GM06990 (cell line): ENCODE measurements around the gene PGAM5.

ENCODE experiments used
- DNase-seq: peaks from one replicate; pipeline ENCODE4 v3.0.0-alpha.2; 2011; ENCODE audit not compliant: insufficient read length; ENCODE audit errors: extremely low read depth
- H3K27me3 ChIP-seq: replicated peaks from 2 replicates; pipeline ENCODE4 v1.6.0; 2011; ENCODE audit warnings: low read length; ENCODE audit not compliant: control insufficient read depth, insufficient read depth
- H3K36me3 ChIP-seq: 2 replicates; pipeline ENCODE4 v1.5.1; 2011; ENCODE audit warnings: low read length; ENCODE audit not compliant: control insufficient read depth, insufficient read depth
- H3K4me3 ChIP-seq: replicated peaks from 2 replicates; pipeline ENCODE4 v1.5.1; 2011; ENCODE audit warnings: low read depth, mild to moderate bottlenecking, control low read depth, low read length
- TF ChIP-seq, protein P1 (sequence below): IDR thresholded peaks from 2 replicates; pipeline ENCODE4 v1.5.1; 2011; ENCODE audit warnings: low read length, control low read depth, mild to moderate bottlenecking, inconsistent platforms; ENCODE audit not compliant: insufficient read depth, poor library complexity, severe bottlenecking

Gene PGAM5

GRCh38 chr12:132761921-132762583 is 51.4 kb downstream of the PGAM5 start:
- Histone ChIP-seq H3K27me3 (no peaks in the 10 kb centered on the region), H3K36me3 (peaks cover 4% of the 10 kb centered on the region; the same call in 1 of the 2 replicates), H3K4me3 (peak overlapping the region; percentile 94)
- TF ChIP-seq, protein P1, sequence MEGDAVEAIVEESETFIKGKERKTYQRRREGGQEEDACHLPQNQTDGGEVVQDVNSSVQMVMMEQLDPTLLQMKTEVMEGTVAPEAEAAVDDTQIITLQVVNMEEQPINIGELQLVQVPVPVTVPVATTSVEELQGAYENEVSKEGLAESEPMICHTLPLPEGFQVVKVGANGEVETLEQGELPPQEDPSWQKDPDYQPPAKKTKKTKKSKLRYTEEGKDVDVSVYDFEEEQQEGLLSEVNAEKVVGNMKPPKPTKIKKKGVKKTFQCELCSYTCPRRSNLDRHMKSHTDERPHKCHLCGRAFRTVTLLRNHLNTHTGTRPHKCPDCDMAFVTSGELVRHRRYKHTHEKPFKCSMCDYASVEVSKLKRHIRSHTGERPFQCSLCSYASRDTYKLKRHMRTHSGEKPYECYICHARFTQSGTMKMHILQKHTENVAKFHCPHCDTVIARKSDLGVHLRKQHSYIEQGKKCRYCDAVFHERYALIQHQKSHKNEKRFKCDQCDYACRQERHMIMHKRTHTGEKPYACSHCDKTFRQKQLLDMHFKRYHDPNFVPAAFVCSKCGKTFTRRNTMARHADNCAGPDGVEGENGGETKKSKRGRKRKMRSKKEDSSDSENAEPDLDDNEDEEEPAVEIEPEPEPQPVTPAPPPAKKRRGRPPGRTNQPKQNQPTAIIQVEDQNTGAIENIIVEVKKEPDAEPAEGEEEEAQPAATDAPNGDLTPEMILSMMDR: peak; percentile 31
- DNase-seq: peak; percentile 92

DNA sequence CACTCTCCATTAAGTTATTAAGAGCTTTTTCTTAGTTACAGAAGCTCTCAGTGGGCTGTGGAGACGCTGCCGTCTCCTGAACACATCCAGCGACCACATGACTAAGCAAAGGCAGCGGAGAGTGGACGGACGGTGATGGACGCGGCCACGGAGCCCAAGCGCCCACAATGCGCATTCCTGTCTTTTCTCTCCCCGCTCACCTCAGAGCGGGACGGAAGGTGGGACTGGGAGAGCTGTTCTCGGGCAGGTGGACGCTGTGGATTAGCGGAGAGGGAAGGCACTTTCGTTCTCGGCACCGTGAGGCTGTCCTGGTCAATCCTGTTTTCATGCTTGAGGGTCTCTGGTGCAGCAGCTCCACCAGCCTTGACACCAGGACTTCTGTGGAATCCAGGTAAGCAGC is 53.6 kb downstream of the PGAM5 start:
- no peaks in the 10 kb centered on the region for H3K36me3 ChIP-seq
- DNase-seq: no peak
- TF ChIP-seq, protein P1: no peak
- H3K4me3 ChIP-seq: no peak overlapping the region
- H3K27me3 ChIP-seq: no peaks in the 10 kb centered on the region

GRCh38 chr12:132765361-132765760 is 54.7 kb downstream of the PGAM5 start:
- no peak for DNase-seq
- TF ChIP-seq, protein P1: no peak
- Histone ChIP-seq H3K27me3 (no peaks in the 10 kb centered on the region), H3K36me3 (peaks cover 2% of the 10 kb centered on the region), H3K4me3 (no peak overlapping the region)

GRCh38 chr12:132766380-132767085 is 55.9 kb downstream of the PGAM5 start:
- Histone ChIP-seq H3K4me3 (no peak overlapping the region), H3K27me3 (no peaks in the 10 kb centered on the region), H3K36me3 (peaks cover 2% of the 10 kb centered on the region)
- no peak for DNase-seq
- TF ChIP-seq, protein P1: no peak

- TF ChIP-seq, protein P1: no peak
- Histone ChIP-seq H3K27me3 (no peaks in the 10 kb centered on the region), H3K36me3 (peaks cover 26% of the 10 kb centered on the region), H3K4me3 (no peak overlapping the region)
- DNase-seq: peak; percentile 70
Observed at GRCh38 chr12:132771126-132771838, 60.6 kb downstream of the PGAM5 start.
